Spleen (tissue), 11 donors: ENCODE measurements around the gene KCTD8. TPM values are rescaled to one million over a fixed set of nuclear protein-coding genes. Genes with fewer than 3 reads are reported as not detected.
A peak's percentile ranks its signal among the peaks of the same experiment; 100 is the strongest.

Source experiments
- DNase-seq: peaks from one replicate; pipeline ENCODE4 v3.0.0-alpha.2; 2020
- H3K27ac ChIP-seq, 8 donors: fragments of 200-600 bp; sonication (generic) in 7 of 8; 1 replicate in 4 of 8; 2 replicates in 4 of 8; pipeline versions ENCODE4 v1.5.0 to v1.8.0; 2016 to 2021; ENCODE audit warnings: inconsistent platforms in 4 of 8, mild to moderate bottlenecking in 4 of 8, moderate library complexity in 1 of 8
- H3K27me3 ChIP-seq, 7 donors: fragments of 200-600 bp; sonication (generic) in 6 of 7; replicated peaks in 1 of 7; 1 replicate in 4 of 7; 2 replicates in 3 of 7; pipeline versions ENCODE4 v1.5.0 to v1.8.0; 2016 to 2021; ENCODE audit warnings: inconsistent platforms in 3 of 7, mild to moderate bottlenecking in 1 of 7
- H3K36me3 ChIP-seq, 6 donors: fragments of 200-600 bp; sonication (generic) in 5 of 6; 1 replicate in 4 of 6; 2 replicates in 2 of 6; pipeline versions ENCODE4 v1.5.0 to v1.8.0; 2016 to 2021; ENCODE audit warnings: inconsistent platforms in 2 of 6
- H3K4me1 ChIP-seq, 6 donors: fragments of 200-600 bp; sonication (generic) in 5 of 6; 1 replicate in 3 of 6; 2 replicates in 3 of 6; pipeline versions ENCODE4 v1.5.0 to v1.8.0; 2016 to 2021; ENCODE audit warnings: inconsistent platforms in 3 of 6
- H3K4me3 ChIP-seq, 8 donors: fragments of 200-600 bp; sonication (generic) in 7 of 8; 1 replicate in 4 of 8; 2 replicates in 4 of 8; pipeline versions ENCODE4 v1.5.0 to v1.8.0; 2016 to 2021; ENCODE audit warnings: inconsistent platforms in 4 of 8, mild to moderate bottlenecking in 4 of 8, moderate library complexity in 2 of 8
- H3K9me3 ChIP-seq, 8 donors: fragments of 200-600 bp; sonication (generic) in 7 of 8; 1 replicate in 4 of 8; 2 replicates in 4 of 8; pipeline versions ENCODE4 v1.5.0 to v1.8.0; 2016 to 2021; ENCODE audit warnings: inconsistent platforms in 4 of 8
- CTCF ChIP-seq, 11 experiments: fragments of 200-600 bp in 7 of 11; fragments of 450-650 bp in 4 of 11; sonication (generic) in 4 of 11; IDR thresholded peaks in 8 of 11; conservative IDR thresholded peaks in 3 of 11; 1 replicate in 7 of 11; 2 replicates in 4 of 11; pipeline versions ENCODE4 v1.4.0 to v1.8.0; 2016 to 2021; ENCODE audit warnings: antibody characterized with exemption in 11 of 11, inconsistent platforms in 4 of 11, mild to moderate bottlenecking in 1 of 11
- POLR2A ChIP-seq, 3 donors: fragments of 450-650 bp; IDR thresholded peaks; one replicate each; pipeline ENCODE4 v1.5.1; 2017; ENCODE audit warnings: antibody characterized with exemption in 3 of 3, mild to moderate bottlenecking in 1 of 3
- POLR2AphosphoS5 ChIP-seq, 3 donors: sonication (generic); formaldehyde crosslinking; IDR thresholded peaks; one replicate each; pipeline ENCODE4 v1.5.1; 2017; ENCODE audit warnings: antibody characterized with exemption in 3 of 3
- WGBS, 5 donors: extraction: QIAGEN DNeasy Blood & Tissue Kit in 3 of 5; methylation state at CpG; one replicate each; pipeline versions ENCODE4 v1.1.5 to v1.1.7; 2013 to 2018; 5-methylcytosine and 5-hydroxymethylcytosine counted together
- intact Hi-C: fragments of 100-400 bp; cut with DNase I; formaldehyde crosslinking; loops from one replicate; pipeline ENCODE4 v1.15.0; 2023; ENCODE audit warnings: low total_unique reads
- polyA plus RNA-seq, 3 donors: library from polyadenylated mRNA; stranded (reverse); fragments of 200-250 nt; gene quantifications; one replicate each; pipeline ENCODE4 v1.2.1, GENCODE V29; 2013
- total RNA-seq, 7 donors: library from RNA; depleted of rRNA in 3 of 7; stranded (reverse); fragments of >200 nt in 3 of 7; fragmentation: NEBNext Ultra II Directional in 4 of 7; extraction: Animal tissue kit (Norgen Biotek cat#: 25700) in 4 of 7; gene quantifications; one replicate each; pipeline versions ENCODE4 v1.1.0 to v1.2.1, GENCODE V29; 2016 to 2021
- donor health status: healthy with polysubstance abuse.
- donor health status: DM: no; HTN: no; CAD: no; lungs with moderate emphysema.
- donor health status: DM: no; HTN: no; CAD: no.
- donor health status: Bipolar disorder and iron deficiency.
- donor health status: healthy.
- donor health status: DM: no; HTN: no; CAD: no.
- donor health status: DM: yes; HTN: yes; CAD: no.

The KCTD8 gene
- total and polyA plus RNA-seq, 10 donors: 0.30 TPM; not detected in 9

- TF ChIP-seq CTCF (IDR thresholded peaks at IDR 0.05 in 8 of 11, conservative IDR thresholded peaks at IDR 0.05 in 3 of 11) (no peak), POLR2AphosphoS5 (IDR thresholded peaks at IDR 0.05) (no peak), POLR2A (IDR thresholded peaks at IDR 0.05) (no peak)
- H3K4me3 ChIP-seq: peak overlapping the region in 6 of 8 donors; percentile 44 to 73 (median 52)
- H3K36me3 ChIP-seq: no peaks in the 10 kb centered on the region
- H3K27me3 ChIP-seq: peaks cover 0 to 87% (median 50%) of the 10 kb centered on the region in 7 donors
- no peaks in the 10 kb centered on the region for H3K9me3 ChIP-seq
- intact Hi-C loops: no loop called here
- H3K4me1 ChIP-seq: peaks cover 0 to 31% (median 24%) of the 10 kb centered on the region in 6 donors
- peak; percentile 51 for DNase-seq
- 3 to 11% (median 7%) methylated on average over 30 to 32 of the region's 32 CpGs for WGBS, 5 donors
- no peak overlapping the region for H3K27ac ChIP-seq
Observed at GRCh38 chr4:44446801-44447562, 1.6 kb downstream of the KCTD8 start.

- intact Hi-C loops: no loop called here
- TF ChIP-seq POLR2AphosphoS5 (IDR thresholded peaks at IDR 0.05): no peak
- no peak for TF ChIP-seq CTCF (IDR thresholded peaks at IDR 0.05 in 8 of 11, conservative IDR thresholded peaks at IDR 0.05 in 3 of 11)
- no peak for TF ChIP-seq POLR2A (IDR thresholded peaks at IDR 0.05)
- Histone ChIP-seq H3K4me3 (no peak overlapping the region), H3K27ac (no peak overlapping the region), H3K9me3 (no peaks in the 10 kb centered on the region), H3K27me3 (peaks cover 0 to 79% (median 48%) of the 10 kb centered on the region in 7 donors), H3K4me1 (peaks cover 0 to 31% (median 24%) of the 10 kb centered on the region in 6 donors), H3K36me3 (no peaks in the 10 kb centered on the region)
- 4 to 8% (median 5%) methylated on average over 4 of the region's 4 CpGs for WGBS, 5 donors
- no peak for DNase-seq
Observed at GRCh38 chr4:44446191-44446590, 2.4 kb downstream of the KCTD8 start.

GRCh38 chr4:44438687-44439086, 9.9 kb downstream of the KCTD8 start:
- H3K27me3 ChIP-seq: peaks cover 0 to 9% (median 0%) of the 10 kb centered on the region in 7 donors
- no peaks in the 10 kb centered on the region for H3K36me3 ChIP-seq
- no peaks in the 10 kb centered on the region for H3K9me3 ChIP-seq
- no peak overlapping the region for H3K4me3 ChIP-seq
- DNase-seq: no peak
- TF ChIP-seq POLR2A (IDR thresholded peaks at IDR 0.05): no peak
- no peak for TF ChIP-seq CTCF (IDR thresholded peaks at IDR 0.05 in 8 of 11, conservative IDR thresholded peaks at IDR 0.05 in 3 of 11)
- no peak for TF ChIP-seq POLR2AphosphoS5 (IDR thresholded peaks at IDR 0.05)
- H3K27ac ChIP-seq: no peak overlapping the region
- H3K4me1 ChIP-seq: no peaks in the 10 kb centered on the region
- intact Hi-C loops: no loop called here

GRCh38 chr4:44434247-44434646, 14.4 kb downstream of the KCTD8 start:
- H3K4me3 ChIP-seq: no peak overlapping the region
- no peak for DNase-seq
- no peaks in the 10 kb centered on the region for H3K9me3 ChIP-seq
- H3K27me3 ChIP-seq: no peaks in the 10 kb centered on the region
- H3K36me3 ChIP-seq: no peaks in the 10 kb centered on the region
- H3K4me1 ChIP-seq: no peaks in the 10 kb centered on the region
- TF ChIP-seq POLR2A (IDR thresholded peaks at IDR 0.05): no peak
- no peak for TF ChIP-seq POLR2AphosphoS5 (IDR thresholded peaks at IDR 0.05)
- intact Hi-C loops: no loop called here
- whole genome bisulfite sequencing, 5 donors: 75 to 82% (median 78%) methylated on average over 2 of the region's 2 CpGs
- no peak overlapping the region for H3K27ac ChIP-seq
